HUES64 (cell line): ENCODE data around the gene KANSL1.
"Not testable (repeated sequence)": the region's sequence is repeated elsewhere in the genome, so short reads cannot be mapped to it uniquely, and the experiment has no call there.

Source experiments
- H3K27ac ChIP-seq: 2 replicates; pipeline ENCODE4 v1.7.0; 2013; ENCODE audit warnings: low read depth, low read length, inconsistent platforms
- H3K27me3 ChIP-seq: 2 replicates; pipeline ENCODE4 v1.6.1; 2013; ENCODE audit warnings: mild to moderate bottlenecking, low read length; ENCODE audit not compliant: insufficient read depth
- H3K36me3 ChIP-seq: 2 replicates; pipeline ENCODE4 v1.6.1; 2013; ENCODE audit warnings: mild to moderate bottlenecking, low read length; ENCODE audit not compliant: insufficient read depth
- H3K4me1 ChIP-seq: 2 replicates; pipeline ENCODE4 v1.6.1; 2013; ENCODE audit warnings: mild to moderate bottlenecking, low read length, moderate library complexity; ENCODE audit not compliant: insufficient read depth
- H3K4me3 ChIP-seq: 2 replicates; pipeline ENCODE4 v1.5.1; 2013; ENCODE audit warnings: mild to moderate bottlenecking, low read length, moderate library complexity
- H3K9ac ChIP-seq: 2 replicates; pipeline ENCODE4 v1.6.1; 2013; ENCODE audit warnings: mild to moderate bottlenecking, low read depth, low read length
- H3K9me3 ChIP-seq: 2 replicates; pipeline ENCODE4 v1.6.1; 2013; ENCODE audit warnings: low read depth, low read length; ENCODE audit not compliant: insufficient read depth
- WGBS: fragments of 150-250, 120-280 bp; methylation state at CpG from one replicate; pipeline ENCODE4 v1.1.7; 2013; ENCODE audit warnings: missing lambda C conversion rate; 5-methylcytosine and 5-hydroxymethylcytosine counted together

Gene KANSL1

DNA sequence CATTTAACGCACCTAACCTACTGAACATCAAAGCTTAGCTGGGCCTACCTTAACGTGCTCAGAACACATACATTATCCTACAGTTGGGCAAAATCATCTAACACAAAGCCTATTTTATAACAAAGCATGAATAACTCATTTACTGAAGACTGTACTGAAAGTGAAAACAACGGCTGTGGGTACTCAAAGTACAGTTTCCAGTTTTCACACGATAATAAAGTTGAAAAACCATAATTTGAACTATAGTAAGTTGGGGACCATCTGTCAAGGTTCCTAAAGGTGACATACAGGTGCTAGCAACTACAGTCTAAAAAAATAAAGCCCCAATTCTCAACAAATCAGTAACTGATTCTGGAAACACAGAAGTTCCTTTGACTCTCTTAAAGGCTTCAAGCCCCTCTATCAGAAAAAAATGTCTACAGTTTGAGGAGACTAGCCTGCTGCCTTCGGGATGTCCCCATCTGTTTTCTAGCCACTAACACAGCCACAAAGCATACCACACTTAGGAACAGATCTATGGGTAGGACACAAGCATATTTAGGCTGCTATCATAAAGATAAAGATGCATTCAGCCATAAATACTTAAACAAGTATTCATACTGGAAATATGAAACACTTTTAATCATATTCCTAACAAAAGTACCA is 71.3 kb downstream of the KANSL1 start:
- 0 out of 2 replicates have a peak, but pooled peaks cover 3% of the 10 kb centered on the region for H3K36me3 ChIP-seq
- no peaks in the 10 kb centered on the region for H3K27me3 ChIP-seq
- no peaks in the 10 kb centered on the region for H3K9me3 ChIP-seq
- 94% methylated on average over 5 of the region's 5 CpGs for WGBS
- H3K27ac ChIP-seq, result no peak overlapping the region
- H3K9ac ChIP-seq, result no peak overlapping the region
- peaks cover 43% of the 10 kb centered on the region for H3K4me1 ChIP-seq
- no peak overlapping the region for H3K4me3 ChIP-seq

DNA sequence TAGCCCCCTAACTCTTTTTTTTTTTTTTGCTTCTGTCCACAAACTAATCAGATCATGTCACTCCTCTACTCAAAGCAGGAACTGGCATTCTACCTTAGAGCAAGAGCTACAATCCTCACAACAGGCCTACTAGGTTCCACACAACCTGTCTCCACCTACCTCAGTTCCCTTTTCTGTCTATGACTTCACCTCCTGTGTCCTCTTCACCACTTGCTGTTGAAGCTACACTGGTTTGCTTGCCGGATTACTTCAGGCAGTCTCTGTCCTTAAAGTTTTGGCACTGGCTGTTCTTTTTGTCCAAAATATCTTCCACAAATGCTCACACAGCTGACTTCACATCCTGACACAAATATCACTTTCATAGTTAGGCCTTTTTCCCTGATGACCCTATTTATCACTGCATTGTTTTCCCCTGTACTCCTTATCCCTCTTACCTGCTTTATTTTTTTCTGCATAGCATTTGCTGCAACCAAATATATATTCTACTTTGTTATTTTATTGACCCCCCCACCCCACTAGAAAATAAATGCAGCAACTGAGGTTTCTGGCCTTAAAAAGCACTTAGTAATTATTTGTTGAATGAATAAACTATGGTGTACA is 72.0 kb downstream of the KANSL1 start:
- no peaks in the 10 kb centered on the region for H3K27me3 ChIP-seq
- no peak overlapping the region for H3K9ac ChIP-seq
- no peaks in the 10 kb centered on the region for H3K9me3 ChIP-seq
- 93% methylated on average over 1 of the region's 1 CpG for WGBS
- peaks cover 41% of the 10 kb centered on the region for H3K4me1 ChIP-seq
- H3K27ac ChIP-seq, result no peak overlapping the region
- no peak overlapping the region for H3K4me3 ChIP-seq
- no peaks in the 10 kb centered on the region for H3K36me3 ChIP-seq

DNA sequence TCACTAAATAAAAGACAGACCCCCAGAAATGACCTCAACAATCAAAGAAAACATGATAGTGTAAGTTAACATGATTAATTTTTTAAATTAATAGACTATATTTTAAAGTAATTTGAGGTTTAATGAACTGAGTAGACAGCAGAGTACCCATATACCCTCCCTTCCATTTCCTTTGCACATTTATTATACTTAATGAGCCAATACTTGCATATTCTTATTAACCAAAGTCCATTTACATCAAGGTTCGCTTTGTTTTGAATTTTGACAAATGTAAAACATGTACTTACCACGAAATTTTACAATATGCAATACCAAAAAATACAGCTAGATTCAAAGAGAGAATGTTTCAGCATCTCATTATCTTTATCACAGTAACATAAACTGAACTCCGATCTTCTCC is 72.7 kb downstream of the KANSL1 start:
- peaks cover 41% of the 10 kb centered on the region for H3K4me1 ChIP-seq
- 94% methylated on average over 3 of the region's 3 CpGs for WGBS
- H3K27me3 ChIP-seq, result no peaks in the 10 kb centered on the region
- no peak overlapping the region for H3K9ac ChIP-seq
- H3K36me3 ChIP-seq, result no peaks in the 10 kb centered on the region
- H3K27ac ChIP-seq, result no peak overlapping the region
- H3K4me3 ChIP-seq, result no peak overlapping the region
- H3K9me3 ChIP-seq, result no peaks in the 10 kb centered on the region

DNA sequence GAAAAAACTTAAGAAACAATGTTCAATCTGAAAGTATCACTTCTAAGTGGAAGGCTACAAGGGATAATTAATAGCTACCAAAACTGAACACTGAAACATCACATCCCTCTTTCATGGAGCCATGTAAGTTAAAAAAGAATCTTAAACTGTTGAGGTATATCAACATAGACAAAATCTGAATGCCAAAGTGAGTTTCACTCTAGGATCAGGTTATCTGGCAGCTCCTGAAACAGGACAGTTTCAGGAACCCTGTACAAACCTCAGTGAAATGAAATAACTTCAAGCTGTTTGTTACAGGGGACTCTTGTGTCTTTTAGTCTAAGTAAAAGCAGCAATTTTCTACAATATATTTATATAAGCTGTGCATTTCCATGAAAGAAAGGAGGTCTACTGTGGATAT is 73.2 kb downstream of the KANSL1 start:
- Histone ChIP-seq H3K27me3 (no peaks in the 10 kb centered on the region), H3K4me1 (peaks cover 41% of the 10 kb centered on the region), H3K36me3 (no peaks in the 10 kb centered on the region), H3K9ac (no peak overlapping the region), H3K27ac (no peak overlapping the region), H3K4me3 (no peak overlapping the region), H3K9me3 (no peaks in the 10 kb centered on the region)

DNA sequence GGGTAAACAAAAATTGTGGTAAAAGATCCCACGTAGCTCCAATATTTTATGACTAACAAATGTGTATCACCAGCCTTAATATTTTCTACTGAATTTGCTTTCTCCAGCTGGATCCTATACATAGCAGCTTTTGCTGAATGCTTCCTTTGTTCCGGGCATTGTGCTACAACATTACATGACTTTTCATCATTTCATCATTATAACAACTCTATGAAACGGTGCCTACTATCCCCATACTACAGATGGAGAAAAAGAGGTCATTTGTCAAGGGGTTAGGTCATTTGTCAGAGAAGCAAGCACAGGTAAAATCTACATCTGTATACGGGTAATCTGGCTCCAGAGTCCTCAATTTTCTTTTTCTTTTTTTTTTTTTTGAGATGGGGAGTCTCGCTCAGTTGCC is 74.3 kb downstream of the KANSL1 start:
- H3K9ac ChIP-seq, result no peak overlapping the region
- H3K27ac ChIP-seq, result no peak overlapping the region
- H3K36me3 ChIP-seq, result no peaks in the 10 kb centered on the region
- H3K4me3 ChIP-seq, result no peak overlapping the region
- no peaks in the 10 kb centered on the region for H3K9me3 ChIP-seq
- H3K27me3 ChIP-seq, result no peaks in the 10 kb centered on the region
- peaks cover 38% of the 10 kb centered on the region for H3K4me1 ChIP-seq
- WGBS, result 97% methylated on average over 5 of the region's 5 CpGs

DNA sequence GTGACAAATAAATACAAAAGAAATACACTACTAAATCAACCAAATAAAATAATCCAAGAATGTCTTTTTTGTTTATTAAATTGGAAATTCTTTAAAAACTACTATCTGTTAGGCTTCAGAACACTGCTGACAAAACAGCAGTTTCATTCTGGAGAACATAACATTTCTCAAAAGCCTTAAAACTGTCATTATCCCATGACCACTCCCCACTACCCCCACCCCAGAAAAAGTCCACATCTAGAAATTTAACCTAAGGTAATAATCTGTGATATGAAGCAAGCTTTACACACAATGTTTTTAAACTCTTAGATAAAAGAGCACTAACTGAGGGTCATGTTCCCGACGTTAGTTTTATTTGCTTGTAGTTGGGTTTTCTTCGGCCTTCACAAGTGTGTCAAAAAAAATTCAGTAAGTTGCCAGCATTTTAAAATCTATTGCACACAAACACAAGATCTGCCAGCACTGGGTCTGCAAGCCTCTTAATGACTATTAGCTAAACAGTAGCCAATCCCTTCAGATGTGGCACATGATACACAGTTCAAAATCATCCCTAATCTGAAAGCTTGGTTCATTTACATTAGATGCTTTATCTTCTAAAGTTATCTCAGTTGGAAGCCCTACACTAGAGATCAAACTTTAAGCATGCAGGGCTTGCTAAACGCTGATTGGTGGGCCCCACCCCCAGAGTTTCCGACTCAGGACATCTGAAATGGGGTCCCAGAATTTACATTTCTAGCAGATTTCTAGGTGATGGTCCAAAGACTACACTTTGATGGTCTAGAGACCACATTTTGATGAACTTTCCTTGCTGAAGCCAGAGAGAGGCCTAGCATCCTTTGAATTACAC is 75.2 kb downstream of the KANSL1 start:
- Histone ChIP-seq H3K9me3 (no peaks in the 10 kb centered on the region), H3K9ac (no peak overlapping the region), H3K4me1 (peaks cover 38% of the 10 kb centered on the region), H3K36me3 (no peaks in the 10 kb centered on the region), H3K27ac (no peak overlapping the region; the same call in 1 of the 2 replicates), H3K27me3 (no peaks in the 10 kb centered on the region), H3K4me3 (no peak overlapping the region)
- WGBS, result 56% methylated on average over 5 of the region's 5 CpGs

DNA sequence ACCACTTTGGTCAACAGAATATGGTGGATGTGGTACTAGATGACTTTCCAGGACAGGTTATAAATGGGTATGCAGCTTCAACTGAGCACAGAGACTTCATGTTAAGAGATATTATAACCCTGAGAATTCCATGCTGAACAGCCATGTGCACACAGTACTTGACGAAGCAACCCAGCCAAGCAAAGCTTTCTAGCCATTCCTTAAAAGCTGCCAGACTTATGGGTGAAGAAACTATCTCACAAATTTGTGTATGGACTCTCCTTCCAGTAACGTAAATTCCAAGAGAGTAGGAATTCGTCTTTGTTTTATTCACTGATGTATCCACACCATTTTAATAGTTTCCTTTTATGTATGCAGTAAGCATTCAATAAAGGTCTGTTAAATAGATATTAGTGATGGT is 76.1 kb downstream of the KANSL1 start:
- H3K4me1 ChIP-seq, result peaks cover 34% of the 10 kb centered on the region
- WGBS, result 94% methylated on average over 3 of the region's 3 CpGs
- H3K36me3 ChIP-seq, result no peaks in the 10 kb centered on the region
- no peak overlapping the region for H3K27ac ChIP-seq
- no peak overlapping the region for H3K4me3 ChIP-seq
- H3K27me3 ChIP-seq, result no peaks in the 10 kb centered on the region
- H3K9me3 ChIP-seq, result no peaks in the 10 kb centered on the region
- no peak overlapping the region for H3K9ac ChIP-seq

DNA sequence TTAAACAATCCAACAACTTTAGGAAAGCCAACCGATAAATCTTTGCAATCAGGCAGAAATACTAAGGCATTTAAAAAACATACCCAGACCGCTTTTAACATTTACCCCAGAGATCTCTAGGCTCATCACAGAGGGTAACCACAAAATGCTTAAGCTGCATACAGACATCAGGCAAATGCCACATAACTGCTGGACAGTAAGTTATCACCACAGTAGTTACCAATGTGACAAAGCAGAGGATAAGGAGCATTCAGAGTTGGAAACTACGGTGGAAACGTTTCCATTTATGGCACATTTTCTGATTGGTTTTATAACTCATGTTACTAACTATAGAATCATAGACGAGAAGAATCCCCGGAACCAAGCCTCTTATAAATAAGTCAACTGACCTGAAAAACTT is 77.5 kb downstream of the KANSL1 start:
- Histone ChIP-seq H3K27ac (no peak overlapping the region), H3K4me1 (peaks cover 37% of the 10 kb centered on the region), H3K27me3 (no peaks in the 10 kb centered on the region), H3K4me3 (no peak overlapping the region), H3K9me3 (no peaks in the 10 kb centered on the region), H3K9ac (no peak overlapping the region), H3K36me3 (no peaks in the 10 kb centered on the region)
- 98% methylated on average over 6 of the region's 6 CpGs for WGBS

DNA sequence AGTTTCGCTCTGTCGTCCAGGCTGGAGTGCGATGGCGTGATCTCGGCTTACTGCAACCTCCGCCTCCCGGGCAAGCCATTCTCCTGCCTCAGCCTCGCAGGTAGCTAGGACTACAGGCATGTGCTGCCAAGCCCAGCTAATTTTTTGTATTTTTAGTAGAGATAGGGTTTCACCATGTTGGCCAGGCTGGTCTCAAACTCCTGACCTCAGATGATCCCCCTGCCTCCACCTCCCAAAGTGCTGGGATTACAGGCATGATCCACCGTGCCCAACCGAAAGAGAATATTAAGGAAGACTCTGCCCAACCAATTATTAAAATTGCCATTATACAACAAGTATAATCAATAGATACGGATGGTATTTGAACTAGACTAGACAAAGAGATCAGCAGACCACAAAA is 82.0 kb downstream of the KANSL1 start:
- H3K36me3 ChIP-seq, H3K27me3 ChIP-seq, H3K4me3 ChIP-seq, H3K9ac ChIP-seq, H3K27ac ChIP-seq, H3K9me3 ChIP-seq: not testable (repeated sequence)
- peaks cover 56% of the 10 kb centered on the region for H3K4me1 ChIP-seq
- WGBS, result 94% methylated on average over 11 of the region's 11 CpGs

DNA sequence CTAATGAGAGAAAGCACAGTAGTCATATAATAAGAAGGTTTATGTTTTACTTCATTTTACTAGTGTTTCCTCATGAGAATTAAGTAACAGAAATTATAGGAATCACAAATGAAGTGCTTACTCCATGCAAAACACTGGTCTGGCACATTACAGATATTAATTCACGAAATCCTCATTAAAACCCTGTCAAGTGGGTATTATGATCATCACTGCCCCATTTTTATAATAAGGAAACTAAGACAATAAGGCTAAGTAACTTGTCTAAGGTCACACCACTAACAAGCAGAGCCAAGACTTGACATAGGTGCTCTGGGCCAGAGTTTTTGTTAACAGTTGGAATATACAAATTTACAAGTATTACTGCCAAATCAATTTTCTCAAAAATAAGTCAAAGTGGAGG is 83.0 kb downstream of the KANSL1 start:
- Histone ChIP-seq H3K27me3 (no peaks in the 10 kb centered on the region), H3K4me1 (peaks cover 56% of the 10 kb centered on the region), H3K9me3 (no peaks in the 10 kb centered on the region), H3K27ac (no peak overlapping the region), H3K4me3 (no peak overlapping the region), H3K36me3 (no peaks in the 10 kb centered on the region), H3K9ac (no peak overlapping the region)
- 100% methylated on average over 1 of the region's 1 CpG for WGBS

DNA sequence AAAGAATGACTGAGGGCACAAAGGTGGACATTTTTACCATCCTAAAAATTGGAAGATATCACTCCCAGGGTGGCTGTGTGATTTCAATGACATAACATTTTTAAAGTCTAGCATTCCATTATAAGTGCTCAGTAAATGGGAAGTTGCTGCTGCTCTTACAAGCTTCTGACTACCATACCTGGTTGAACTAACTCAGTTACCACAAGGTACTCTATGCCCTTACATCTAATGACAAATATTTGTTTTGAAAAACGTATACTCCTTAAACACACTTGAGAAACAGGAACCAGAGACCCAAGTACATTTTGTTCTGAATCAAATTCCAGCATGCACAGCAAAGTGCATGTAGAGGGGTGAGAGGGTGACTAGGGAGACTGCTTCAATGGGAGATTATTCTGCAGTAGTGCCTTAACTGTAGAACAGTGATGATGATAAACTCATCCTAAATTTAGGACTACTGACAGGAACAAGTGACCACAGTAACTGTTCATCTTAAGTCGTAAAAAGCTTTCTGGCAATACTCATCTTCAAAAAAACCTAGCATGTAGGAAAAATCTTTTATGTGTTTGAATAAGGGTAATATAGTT is 83.5 kb downstream of the KANSL1 start:
- Histone ChIP-seq H3K36me3 (no peaks in the 10 kb centered on the region), H3K9ac (no peak overlapping the region), H3K4me1 (peaks cover 56% of the 10 kb centered on the region), H3K27ac (no peak overlapping the region), H3K27me3 (no peaks in the 10 kb centered on the region), H3K9me3 (no peaks in the 10 kb centered on the region), H3K4me3 (no peak overlapping the region)
- 100% methylated on average over 2 of the region's 2 CpGs for WGBS
